Panc1 (cell line): ENCODE data around the gene SOX12.

Experiments
- POLR2AphosphoS5 ChIP-seq: IDR thresholded peaks from 2 replicates; pipeline ENCODE4 v1.6.1; 2012; ENCODE audit warnings: mild to moderate bottlenecking, low read depth, low read length, moderate library complexity
- TF ChIP-seq, protein P1 (sequence below): fragments of 450-650 bp; IDR thresholded peaks from 2 replicates; pipeline ENCODE4 v1.5.1; 2017; ENCODE audit warnings: mild to moderate bottlenecking

DNA sequence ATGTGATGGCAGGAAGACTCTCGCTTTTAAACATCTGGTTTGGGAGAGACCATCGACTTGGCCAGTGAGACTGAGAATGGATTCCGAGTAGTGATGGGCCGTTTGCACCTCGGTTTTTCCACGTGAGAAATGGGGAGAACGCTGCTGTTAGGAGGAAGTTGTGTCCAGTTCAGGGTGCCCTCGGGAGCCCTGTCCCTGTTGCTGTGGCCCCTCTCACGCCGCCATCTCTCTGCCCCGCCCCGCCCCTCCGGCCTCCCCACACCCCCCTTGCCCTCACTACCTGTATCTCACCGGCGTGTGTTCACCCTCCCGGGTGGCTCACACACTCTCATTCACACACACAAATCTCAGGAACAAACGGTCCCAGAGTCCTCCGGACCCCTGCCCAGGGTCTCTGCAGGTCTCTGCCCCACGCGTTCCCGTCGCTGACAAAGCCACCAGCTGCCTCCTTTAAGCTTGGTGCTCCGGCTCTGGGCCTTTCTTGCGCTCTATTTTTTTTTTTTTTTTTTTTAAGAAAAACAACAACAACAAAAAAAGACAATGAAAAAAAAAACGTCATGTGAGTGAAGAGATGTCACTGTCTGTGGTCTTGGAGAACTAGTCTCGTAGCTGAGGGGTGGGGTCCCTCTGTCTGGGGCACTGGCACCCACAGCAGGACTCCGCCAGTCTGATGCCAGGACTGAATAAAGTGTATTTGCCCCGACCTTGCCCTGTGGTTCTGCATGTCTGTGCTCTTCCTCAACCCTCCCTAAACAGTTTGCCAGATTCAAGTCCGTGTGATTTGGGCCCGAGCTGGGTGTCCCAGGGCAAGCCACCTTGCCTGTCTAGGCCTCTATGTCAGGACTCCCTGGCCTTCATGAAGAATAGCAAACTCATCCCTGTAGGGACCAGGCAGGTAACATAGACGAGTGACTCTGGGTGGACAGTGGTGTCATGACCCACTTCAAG is 2.9 kb downstream of the SOX12 start:
- TF ChIP-seq, protein P1, sequence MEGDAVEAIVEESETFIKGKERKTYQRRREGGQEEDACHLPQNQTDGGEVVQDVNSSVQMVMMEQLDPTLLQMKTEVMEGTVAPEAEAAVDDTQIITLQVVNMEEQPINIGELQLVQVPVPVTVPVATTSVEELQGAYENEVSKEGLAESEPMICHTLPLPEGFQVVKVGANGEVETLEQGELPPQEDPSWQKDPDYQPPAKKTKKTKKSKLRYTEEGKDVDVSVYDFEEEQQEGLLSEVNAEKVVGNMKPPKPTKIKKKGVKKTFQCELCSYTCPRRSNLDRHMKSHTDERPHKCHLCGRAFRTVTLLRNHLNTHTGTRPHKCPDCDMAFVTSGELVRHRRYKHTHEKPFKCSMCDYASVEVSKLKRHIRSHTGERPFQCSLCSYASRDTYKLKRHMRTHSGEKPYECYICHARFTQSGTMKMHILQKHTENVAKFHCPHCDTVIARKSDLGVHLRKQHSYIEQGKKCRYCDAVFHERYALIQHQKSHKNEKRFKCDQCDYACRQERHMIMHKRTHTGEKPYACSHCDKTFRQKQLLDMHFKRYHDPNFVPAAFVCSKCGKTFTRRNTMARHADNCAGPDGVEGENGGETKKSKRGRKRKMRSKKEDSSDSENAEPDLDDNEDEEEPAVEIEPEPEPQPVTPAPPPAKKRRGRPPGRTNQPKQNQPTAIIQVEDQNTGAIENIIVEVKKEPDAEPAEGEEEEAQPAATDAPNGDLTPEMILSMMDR, result no peak
- TF ChIP-seq POLR2AphosphoS5, result no peak; the same call in none of the 2 replicates
